Forelimb muscle (tissue), 1 donor: Measurements from ENCODE around the gene GALNT8. TPM values are rescaled to one million over a fixed set of nuclear protein-coding genes. Genes with fewer than 3 reads are reported as not detected.
"Not testable (repeated sequence)": the region's sequence is repeated elsewhere in the genome, so short reads cannot be mapped to it uniquely, and the experiment has no call there.

ENCODE experiments used
- DNase-seq: peaks from one replicate; pipeline ENCODE4 v3.0.0-alpha.2; 2013; ENCODE audit warnings: low read depth
- polyA plus RNA-seq: library from polyadenylated mRNA; unstranded; fragments of 120-200 nt; gene quantifications from one replicate; pipeline ENCODE4 v1.2.1, GENCODE V29; 2013; ENCODE audit not compliant: insufficient read length

The GALNT8 gene, protein sequence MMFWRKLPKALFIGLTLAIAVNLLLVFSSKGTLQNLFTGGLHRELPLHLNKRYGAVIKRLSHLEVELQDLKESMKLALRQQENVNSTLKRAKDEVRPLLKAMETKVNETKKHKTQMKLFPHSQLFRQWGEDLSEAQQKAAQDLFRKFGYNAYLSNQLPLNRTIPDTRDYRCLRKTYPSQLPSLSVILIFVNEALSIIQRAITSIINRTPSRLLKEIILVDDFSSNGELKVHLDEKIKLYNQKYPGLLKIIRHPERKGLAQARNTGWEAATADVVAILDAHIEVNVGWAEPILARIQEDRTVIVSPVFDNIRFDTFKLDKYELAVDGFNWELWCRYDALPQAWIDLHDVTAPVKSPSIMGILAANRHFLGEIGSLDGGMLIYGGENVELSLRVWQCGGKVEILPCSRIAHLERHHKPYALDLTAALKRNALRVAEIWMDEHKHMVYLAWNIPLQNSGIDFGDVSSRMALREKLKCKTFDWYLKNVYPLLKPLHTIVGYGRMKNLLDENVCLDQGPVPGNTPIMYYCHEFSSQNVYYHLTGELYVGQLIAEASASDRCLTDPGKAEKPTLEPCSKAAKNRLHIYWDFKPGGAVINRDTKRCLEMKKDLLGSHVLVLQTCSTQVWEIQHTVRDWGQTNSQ
- polyA plus RNA-seq, result 3.7 TPM

DNA sequence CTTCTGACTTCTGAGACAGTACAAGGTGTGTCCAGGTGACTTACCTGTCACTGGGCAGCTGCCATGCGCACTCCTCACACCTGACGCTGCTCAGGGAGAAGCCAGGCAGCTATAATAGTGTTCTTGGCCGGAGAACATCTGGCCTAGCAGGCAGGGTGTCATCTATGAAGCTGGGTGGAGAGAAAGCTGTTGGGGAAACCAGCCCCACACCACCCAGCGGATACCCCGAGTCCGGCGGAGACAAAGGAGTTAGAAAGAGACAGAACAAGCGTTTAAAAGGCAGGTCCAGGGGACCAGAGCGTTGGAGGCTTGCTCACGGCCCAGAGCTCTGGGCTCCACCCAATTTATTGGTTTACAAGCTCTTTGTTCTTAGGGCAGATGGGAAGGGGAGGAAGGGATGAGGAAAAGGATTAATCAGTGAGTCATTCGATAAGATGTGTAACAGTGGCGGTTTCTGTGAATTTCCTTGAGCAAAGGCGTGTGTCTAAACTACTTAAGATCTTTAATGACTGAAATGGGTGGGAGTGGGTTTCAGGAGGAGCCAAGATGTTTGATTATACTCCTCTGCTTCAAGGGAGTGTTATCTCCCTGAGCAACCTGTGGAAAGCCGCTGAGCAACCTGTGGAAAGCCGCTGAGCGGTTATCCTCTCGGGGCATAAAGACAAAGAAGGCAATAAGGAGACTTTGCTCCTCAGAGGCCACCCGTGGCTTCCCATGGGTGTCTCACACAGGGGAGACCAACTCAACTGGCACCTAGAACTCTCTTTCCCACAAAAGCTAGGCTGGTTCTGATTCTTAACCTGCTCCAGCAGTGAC lies at the start of gene GALNT8:
Gene GALNT8, plus strand, starts transcription at position 580 of the 816 bp plus-strand sequence. CDS start 278 bp downstream, outside the sequence.
- no peak for DNase-seq

DNA sequence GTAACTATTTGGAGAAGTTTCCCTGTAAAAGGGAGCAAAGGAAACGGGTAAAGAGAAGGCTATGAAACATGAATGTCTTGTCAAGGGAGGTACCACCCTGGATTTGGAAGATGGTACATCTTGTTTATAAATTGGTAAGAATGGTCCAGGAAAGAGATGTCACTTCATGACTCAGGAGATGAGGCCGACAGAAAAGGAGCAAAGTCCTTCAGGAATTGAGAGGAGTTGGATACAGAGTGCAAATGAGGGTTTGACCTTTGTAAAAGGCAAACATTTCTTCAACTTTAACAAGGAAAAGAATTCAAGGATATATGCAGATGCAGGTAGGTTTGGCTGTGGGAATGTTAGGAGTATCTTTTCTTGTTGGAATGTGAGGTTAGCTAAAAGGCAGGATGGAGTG lies 40.5 kb upstream of the GALNT8 start:
- DNase-seq, result no peak

DNA sequence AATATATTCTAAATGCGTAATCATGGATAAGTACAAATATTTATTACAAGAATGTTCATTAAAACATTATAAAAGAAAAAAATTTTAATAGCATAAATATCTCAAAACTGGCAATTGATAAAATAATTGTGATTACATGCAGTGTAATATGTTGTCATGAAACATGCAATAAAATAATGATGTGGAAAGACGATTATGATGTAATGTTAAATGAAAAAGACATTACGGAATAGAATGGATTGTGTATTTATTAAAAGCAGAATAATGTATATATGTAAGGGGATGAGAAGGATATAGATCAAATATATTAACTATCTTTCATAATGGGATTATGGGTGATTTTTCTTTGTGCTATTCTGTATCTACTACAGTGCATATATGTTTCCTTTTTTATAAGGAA lies 38.5 kb upstream of the GALNT8 start:
- no peak for DNase-seq

DNA sequence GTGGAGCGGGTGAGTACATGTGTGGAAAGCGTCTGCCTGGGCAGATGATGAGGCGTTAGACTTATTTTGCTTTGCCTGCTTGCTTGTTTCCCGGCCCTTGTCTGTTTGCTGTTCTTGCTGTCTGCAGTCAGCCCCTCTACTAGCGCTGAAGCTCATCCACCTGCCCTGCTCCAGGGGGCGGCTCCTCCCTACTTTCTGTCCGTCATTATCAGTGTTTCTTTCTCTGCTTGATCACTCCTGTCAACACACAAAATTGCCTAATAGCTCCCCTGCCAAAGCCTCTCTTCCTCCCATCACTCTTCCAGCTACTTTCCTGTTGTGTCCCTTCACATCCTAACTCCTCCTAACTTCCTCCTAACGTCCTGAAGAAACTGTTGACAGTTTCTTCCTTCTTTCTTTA lies 34.9 kb upstream of the GALNT8 start:
- no peak for DNase-seq

DNA sequence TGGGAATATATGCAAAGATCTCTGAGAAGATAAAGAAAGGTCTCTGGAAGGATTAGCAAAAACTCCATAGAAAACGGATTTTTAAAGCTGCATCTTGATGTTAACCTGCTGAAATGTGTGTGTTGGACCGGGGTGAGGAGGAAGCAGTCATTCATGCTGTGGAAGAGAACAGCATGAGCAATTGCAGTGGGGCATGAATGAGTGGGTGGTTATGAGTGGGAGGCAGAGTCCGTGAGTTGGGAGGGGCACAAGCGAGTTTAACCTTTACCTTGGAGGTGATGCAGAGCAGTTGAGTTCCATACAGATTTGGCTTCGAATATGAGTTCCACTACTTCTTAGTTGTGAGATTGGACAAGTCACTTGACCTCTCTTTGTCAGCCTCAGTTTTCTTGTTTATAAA lies 29.4 kb upstream of the GALNT8 start:
- no peak for DNase-seq

DNA sequence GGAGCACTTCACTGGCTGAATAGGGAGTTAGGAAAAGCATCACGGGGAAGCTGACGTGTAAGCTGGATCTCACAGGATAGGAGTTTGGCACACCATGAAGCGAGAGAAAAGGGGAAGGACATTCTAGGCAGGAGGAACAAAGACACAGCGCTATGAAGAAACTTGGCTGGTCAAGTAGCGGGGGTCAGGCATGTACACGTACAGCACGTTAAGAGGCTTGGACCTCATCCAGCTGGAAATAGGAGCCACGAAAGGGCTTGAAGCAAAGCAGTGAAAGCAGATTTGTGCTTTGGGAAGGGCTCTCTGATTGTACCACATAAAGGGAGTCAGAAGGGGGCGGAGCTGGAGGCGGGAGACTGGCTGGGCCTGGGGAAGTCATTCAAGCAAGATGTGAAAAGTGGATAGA lies 19.6 kb upstream of the GALNT8 start:
- peak; percentile 98 for DNase-seq

DNA sequence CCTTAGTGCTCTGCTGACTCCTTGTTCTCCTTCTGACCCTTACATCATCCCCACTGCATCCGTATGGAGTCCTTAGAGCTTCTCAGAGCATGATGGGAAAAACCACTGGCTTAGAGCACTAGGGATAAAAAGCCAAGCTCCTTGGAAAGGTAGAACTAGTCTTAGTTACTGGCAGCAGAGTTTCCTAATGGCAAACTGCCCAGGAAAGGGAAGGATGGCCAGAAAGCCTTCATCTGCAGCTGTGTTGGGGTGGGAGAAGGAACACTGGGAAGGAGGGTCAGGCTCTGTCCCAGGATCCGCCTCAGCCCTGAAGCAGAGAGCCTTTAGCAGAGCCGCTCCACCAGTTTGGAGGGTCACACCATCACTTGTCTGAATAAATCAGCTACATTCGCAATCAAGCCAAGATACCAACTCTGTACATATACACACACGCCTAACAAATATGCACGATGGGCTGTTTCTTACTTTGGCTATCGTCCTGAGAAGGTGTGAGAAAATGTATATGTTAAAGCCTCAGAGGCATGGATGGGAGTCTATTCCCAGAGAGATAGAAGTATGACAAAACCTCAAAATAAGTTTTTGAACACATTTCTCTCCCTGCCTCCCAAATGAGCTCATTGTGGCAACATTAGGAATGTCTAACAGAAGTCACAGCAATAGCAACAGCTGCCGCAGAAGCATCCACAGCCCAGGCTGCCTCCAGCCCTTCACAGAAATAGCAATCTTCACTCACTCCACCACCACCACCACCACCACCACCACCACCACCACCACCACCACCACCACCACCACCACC lies 18.6 kb upstream of the GALNT8 start:
- peak; percentile 97 for DNase-seq

DNA sequence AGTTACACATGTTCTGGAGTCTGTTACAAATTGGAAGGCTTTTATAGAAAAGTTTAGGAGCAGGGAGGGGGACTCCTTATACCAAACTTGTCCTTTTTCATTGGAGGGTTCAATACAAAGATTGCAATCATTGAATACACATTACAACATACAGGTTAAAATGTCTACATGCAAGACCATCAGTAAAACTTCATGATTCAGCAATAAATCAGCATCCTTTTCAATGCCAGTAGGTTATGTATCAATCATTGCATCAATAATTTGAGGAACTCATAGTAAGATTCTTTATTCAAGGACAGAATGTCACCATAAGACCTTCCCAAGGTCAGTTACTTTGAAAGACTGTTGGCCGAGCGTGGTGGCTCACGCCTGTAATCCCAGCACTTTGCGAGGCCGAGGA lies 16.5 kb upstream of the GALNT8 start:
- DNase-seq, result no peak

DNA sequence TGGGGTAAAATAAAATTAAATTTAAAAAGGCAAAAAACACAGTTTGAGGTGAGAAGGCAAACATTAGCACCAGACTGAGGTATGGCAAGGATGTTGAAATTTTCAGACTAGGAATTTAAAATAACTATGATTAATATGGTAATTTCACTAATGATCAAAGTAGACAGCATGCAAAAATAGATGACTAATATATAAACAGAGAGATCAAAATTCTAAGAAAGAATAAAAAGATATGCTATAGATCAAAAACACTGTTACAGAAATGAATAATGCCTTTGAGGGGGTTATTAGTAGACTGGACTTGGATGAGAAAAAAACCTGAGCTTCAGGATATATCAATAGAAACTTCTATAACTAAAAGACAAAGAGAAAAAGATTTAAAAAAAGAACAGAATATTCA lies 14.4 kb upstream of the GALNT8 start:
- DNase-seq, result no peak

DNA sequence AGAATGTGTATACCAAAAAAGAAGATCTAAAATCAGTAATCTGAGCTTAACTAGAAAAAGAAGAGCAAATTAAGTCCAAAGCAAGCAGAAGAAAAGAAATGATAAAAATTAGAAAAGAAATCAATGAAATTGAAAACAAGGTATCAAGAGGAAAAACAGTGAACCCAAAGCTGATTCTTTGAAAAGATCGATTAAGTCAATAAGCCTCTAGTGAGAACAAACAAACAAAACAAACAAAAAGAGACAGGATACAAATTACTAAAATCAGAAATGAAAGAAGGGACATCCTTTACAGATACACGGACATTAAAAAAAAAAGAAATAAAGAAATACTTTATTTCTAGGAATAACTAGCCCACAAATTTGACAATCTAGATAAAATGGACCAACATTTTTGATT lies 12.9 kb upstream of the GALNT8 start:
- DNase-seq, result no peak

DNA sequence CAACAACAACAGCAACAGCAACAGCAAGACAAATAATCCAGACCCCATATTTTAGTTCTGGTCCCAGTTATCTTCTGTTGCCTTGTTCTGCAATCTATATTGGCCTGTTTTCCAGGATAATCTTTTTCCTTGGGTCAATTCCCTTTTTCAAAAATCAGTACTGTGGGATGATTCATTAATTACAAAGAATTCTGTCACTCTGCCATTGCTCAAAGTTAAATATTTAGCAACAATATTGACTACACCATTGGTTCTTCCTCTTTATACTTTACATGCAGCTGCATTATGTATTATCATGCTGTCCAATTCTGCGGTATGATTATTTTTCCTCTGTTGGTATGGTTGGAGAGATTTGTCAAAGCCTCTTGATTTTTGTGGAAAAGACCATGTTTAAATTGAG lies 10.1 kb upstream of the GALNT8 start:
- no peak for DNase-seq

DNA sequence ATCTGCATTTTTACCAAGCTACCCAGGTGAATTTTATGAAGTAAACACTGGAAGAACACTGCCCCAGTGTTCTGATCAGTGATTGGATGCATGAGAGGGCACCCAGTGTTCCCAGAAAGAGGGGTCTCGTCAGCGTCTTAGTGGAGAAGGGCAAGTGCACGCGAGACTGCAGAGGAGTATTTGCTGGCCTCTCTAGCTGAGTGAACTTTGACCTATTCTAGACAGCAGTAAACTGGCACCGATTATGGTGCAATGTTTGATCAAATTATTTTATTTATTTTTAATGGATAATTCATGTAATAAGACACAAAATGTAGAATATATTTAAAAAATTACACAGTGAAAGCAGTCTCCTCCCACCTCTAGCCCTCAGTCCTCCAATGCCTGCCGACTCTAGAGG lies 5.3 kb upstream of the GALNT8 start:
- no peak for DNase-seq

DNA sequence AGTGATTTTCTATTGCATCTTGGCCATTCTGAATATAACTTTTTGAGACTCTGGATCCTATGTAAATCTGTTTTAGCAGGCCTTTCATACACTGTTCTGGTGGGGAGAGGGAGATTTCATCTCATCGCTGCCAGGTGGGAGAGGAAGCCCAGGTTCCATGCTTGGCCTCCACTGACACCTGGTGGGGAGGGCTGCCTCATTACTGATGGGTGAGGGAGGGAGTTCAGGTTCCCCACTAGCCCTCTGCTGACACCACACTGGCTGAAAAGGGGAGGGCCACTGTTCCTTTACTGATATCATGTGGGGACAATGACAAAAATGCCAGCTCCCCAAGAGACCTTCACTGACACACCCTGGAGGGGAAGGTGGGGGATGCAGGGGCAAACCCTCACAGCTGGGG lies 2.4 kb upstream of the GALNT8 start:
- DNase-seq, result no peak

DNA sequence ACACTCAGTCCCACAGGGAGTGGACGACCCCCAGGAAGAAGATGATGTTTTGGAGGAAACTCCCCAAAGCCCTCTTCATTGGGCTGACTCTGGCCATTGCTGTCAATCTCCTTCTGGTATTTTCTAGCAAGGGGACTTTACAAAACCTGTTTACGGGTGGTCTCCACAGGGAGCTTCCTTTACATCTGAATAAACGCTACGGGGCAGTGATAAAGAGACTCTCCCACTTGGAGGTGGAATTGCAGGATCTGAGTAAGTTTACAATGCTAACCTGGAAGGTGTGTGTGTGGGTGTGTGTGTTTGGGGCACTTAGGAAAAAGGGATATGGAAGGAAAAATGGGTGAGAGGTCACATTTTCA lies 416 bp downstream of the GALNT8 start:
- DNase-seq, result no peak

DNA sequence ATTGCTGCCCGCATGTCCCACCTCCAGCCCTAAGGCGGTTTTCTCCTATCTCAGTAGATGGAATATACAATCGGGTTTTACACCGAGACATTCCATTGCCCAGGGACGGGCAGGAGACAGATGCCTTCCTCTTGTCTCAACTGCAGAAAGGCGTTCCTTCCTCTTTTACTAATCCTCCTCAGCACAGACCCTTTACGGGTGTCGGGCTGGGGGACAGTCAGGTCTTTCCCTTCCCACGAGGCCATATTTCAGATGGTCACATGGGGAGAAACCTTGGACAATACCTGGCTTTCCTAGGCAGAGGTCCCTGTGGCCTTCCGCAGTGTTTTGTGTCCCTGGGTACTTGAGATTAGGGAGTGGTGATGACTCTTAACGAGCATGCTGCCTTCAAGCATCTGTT lies 1.4 kb downstream of the GALNT8 start:
- DNase-seq, result not testable (repeated sequence)

DNA sequence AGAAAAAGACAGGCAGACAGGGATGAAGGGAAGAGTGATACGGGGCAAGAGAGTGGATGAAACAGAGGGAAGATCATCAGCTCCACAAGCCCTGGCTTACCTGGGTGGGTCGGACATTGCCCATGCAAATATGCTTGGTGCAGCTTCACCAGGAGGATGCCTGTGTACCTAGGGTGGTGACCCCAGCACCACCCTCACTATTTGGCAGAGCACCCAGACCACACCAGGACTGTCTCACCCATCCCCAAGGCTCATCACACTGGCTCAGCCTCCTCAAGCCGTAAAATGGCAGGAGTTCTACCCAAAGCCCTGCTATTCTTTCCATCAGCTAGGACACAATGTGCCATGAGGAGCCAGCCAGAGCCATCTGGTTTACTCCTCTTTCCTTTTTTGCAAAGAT lies 3.0 kb downstream of the GALNT8 start:
- no peak for DNase-seq

DNA sequence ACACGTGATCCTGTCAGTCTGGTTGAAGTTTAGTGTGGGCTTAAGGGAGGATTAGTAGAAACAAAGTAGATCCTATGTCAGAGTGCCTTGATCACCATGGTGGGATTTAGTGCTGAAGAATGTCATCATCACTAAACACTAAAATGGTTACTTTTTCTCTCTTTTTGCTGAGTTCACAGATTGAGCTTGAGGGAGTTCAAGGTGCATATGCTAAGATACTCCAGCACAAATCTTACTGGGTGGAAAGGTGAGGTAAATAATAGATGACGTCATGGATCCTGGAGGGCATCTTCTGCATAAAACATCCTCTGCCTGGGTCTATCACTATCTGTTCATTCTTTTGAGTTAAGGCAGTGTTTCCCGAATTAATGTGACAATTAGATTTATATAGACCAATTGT lies 4.9 kb downstream of the GALNT8 start:
- no peak for DNase-seq

DNA sequence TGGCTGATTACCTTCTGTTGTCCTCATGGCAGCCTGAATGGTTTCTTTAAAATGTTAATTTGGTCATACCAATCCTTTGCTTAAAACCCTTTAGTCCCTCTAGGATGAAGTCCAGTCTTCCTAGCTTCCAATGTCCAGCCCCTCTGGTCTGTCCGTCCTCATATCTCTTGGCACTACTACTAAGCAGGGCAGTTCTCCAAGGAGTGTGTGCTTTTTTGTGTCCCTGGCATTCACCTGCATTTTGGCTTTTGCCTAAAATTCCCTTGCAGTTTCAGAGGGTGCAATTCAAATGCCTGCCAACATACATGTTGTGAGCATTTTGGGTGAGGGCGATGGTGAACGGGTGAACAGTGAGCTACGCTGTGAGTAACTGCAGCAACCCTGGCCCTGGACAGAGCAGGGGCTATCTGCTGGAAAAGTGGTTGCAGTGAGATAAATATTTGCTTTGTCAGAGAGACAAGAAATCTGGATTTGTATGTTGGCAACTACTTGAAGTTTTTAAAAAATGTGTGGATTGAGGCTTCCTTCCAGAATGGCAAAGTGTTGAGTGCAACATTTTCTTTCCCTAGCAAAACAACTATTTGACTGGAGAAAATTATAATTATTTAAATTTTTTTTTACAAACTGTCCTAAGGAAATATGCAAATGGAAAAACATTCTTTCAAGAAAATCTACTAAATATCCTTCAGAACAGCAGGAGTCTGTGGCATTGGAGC lies 14.6 kb downstream of the GALNT8 start:
- no peak for DNase-seq

DNA sequence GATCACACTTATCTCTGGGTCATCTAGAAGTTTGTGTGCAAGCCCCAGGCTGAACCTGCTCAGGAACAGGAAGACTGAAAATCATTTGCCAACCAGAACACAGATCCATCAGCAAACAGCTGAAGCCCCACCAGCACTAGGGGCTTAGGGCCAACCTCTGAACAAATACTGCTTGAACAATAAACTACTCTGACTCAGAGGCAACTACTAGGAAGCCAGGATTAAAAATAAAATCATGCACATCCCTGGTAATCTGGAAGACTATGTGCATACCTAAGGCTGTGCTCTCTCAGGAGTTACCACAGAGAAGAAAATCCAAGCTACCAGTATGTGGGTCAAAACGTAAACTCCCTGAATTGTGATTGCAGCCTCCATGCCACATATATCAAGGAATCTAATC lies 15.9 kb downstream of the GALNT8 start:
- no peak for DNase-seq

DNA sequence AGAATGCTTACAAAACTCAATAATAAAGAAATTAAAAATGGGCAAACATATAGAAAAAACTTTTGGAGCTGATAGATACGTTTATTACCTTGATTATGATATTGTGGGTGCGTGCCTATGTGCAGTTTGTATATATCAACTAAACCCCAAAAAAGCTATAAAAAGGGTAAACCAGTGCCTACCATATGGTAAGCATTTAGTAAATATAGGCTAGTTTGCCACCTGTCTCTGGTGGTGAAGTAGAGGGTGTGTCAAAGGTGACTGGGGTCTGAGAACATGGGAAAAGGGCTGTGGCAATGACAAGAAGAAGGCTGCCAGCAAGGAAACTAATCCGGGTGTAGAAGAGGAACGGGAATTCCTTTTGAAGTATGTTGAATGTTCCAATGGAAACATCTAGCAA lies 18.3 kb downstream of the GALNT8 start:
- no peak for DNase-seq

DNA sequence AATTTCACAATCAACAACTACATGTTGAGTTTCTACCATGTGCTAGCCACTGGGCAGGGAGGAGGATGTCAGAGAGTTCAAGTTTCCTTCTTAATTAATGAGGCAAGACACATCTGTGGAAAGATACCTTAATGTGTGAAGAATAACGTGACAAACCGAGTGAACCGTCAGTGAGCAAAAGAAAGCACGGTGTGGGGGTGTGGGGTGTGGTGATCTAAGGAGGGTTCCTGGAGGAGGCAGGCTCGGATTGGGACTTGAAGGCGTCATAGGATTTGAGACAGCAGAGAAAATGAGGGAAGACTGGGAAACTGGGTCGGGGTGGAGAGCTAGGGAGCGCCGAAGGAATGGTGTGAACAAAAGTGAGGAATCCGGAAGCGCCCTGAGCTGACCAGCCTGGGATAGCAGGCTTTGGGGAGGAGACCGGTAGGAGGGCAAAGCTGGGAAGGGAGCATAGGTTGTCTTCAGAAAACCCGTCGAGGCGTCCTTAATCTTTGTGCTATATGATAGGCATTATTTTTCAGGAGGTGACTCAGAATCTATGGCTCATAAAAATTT lies 22.3 kb downstream of the GALNT8 start:
- no peak for DNase-seq
